OCI-LY1 (cell line): ENCODE measurements around the gene CA6.

Source experiments
- H2AFZ ChIP-seq: fragments of 200-600 bp; sonication (generic), shearing (Covaris generic); 2 replicates; pipeline ENCODE4 v1.6.0; 2014; ENCODE audit warnings: antibody characterized with exemption, mild to moderate bottlenecking, low read length
- H3F3A ChIP-seq: fragments of 200-600 bp; sonication (generic), shearing (Covaris generic); 2 replicates; pipeline ENCODE4 v1.6.0; 2014; ENCODE audit warnings: mild to moderate bottlenecking, antibody characterized with exemption, low read length, moderate library complexity; ENCODE audit not compliant: insufficient read depth
- H3K27ac ChIP-seq: fragments of 200-600 bp; sonication (generic); 2 replicates; pipeline ENCODE4 v1.5.1; 2014; ENCODE audit warnings: low read length, mixed run types, mild to moderate bottlenecking, low read depth; ENCODE audit not compliant: poor library complexity, severe bottlenecking
- H3K27me3 ChIP-seq: fragments of 200-600 bp; sonication (generic); 2 replicates; pipeline ENCODE4 v1.6.0; 2014; ENCODE audit warnings: antibody characterized with exemption, mild to moderate bottlenecking, low read length, moderate library complexity; ENCODE audit not compliant: insufficient read depth
- H3K36me3 ChIP-seq: fragments of 200-600 bp; sonication (generic); 2 replicates; pipeline ENCODE4 v1.6.1; 2014; ENCODE audit warnings: mild to moderate bottlenecking, antibody characterized with exemption, low read length, moderate library complexity, mixed read lengths; ENCODE audit not compliant: insufficient read depth
- H3K4me1 ChIP-seq: fragments of 200-600 bp; sonication (generic); 2 replicates; pipeline ENCODE4 v1.5.1; 2014; ENCODE audit warnings: mild to moderate bottlenecking, low read length, moderate library complexity; ENCODE audit not compliant: insufficient read depth, severe bottlenecking
- H3K4me2 ChIP-seq: fragments of 200-600 bp; sonication (generic), shearing (Covaris generic); 2 replicates; pipeline ENCODE4 v1.6.1; 2014; ENCODE audit warnings: low read length
- H3K4me3 ChIP-seq: fragments of 200-600 bp; sonication (generic); 2 replicates; pipeline ENCODE4 v1.5.1; 2014; ENCODE audit warnings: low read length, low read depth, mild to moderate bottlenecking, mixed read lengths; ENCODE audit not compliant: poor library complexity, severe bottlenecking
- H3K79me2 ChIP-seq: fragments of 200-600 bp; shearing (Covaris generic); 2 replicates; pipeline ENCODE4 v1.6.1; 2016; ENCODE audit warnings: mixed run types, low read length, mixed read lengths; ENCODE audit not compliant: insufficient read depth
- H3K9ac ChIP-seq: fragments of 200-600 bp; sonication (generic), shearing (Covaris generic); 2 replicates; pipeline ENCODE4 v1.6.1; 2014; ENCODE audit warnings: mild to moderate bottlenecking, low read length, mixed read lengths
- H3K9me2 ChIP-seq: fragments of 200-600 bp; sonication (generic), shearing (Covaris generic); 2 replicates; pipeline ENCODE4 v1.6.1; 2014; ENCODE audit warnings: low read depth, mild to moderate bottlenecking, low read length, mixed read lengths
- H3K9me3 ChIP-seq: fragments of 200-600 bp; shearing (Covaris generic); 2 replicates; pipeline ENCODE4 v1.6.1; 2014; ENCODE audit warnings: low read length, mixed read lengths
- H4K20me1 ChIP-seq: fragments of 200-600 bp; sonication (generic), shearing (Covaris generic); 2 replicates; pipeline ENCODE4 v1.6.0; 2016; ENCODE audit warnings: mild to moderate bottlenecking, low read length; ENCODE audit not compliant: insufficient read depth
- EZH2 ChIP-seq: fragments of 200-600 bp; sonication (generic), shearing (Covaris generic); IDR thresholded peaks from 2 replicates; pipeline ENCODE4 v1.8.0; 2017; ENCODE audit warnings: borderline replicate concordance, mixed run types, mild to moderate bottlenecking, antibody characterized with exemption, low read length, moderate library complexity, mixed read lengths
- TF ChIP-seq, protein P1 (sequence below): fragments of 200-600 bp; sonication (generic), shearing (Covaris generic); IDR thresholded peaks from 2 replicates; pipeline ENCODE4 v1.5.1; 2017; ENCODE audit warnings: mild to moderate bottlenecking, antibody characterized with exemption, low read length, moderate library complexity, mixed read lengths

Gene CA6

DNA sequence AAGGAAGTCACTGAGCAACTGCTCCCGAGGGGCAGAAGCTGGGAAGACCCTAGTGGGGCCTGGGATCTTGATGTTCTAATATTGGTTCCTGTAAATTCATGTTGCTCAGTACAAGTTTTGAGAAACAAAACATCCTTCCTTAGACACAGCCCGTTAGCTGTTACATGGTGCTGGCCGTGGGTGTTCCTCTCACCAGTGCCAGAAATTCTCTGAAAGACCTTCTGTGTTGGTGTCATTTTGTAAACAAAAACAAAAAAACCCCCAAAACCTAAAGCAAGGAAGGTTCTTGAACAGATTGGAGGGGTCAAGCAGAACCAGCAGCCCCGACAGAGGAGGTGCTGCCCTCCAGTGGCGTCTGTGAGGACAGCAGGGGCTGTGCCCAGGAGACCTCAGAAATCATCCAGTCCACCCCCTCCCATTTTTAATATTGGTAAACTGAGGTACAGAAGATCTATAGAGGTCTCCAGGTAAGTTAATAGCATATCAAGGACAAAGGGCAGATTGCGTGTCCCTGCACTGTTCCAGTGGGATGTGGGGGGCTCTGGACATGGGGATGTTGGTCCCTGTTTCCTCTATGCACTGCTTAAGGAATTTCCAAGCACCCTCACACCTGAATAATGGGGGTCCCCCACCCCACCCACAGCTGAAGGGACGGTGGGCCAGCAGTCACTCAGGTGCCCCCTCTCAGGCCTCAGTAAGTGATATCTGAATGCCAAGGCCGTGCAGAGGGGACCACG lies 42.4 kb downstream of the CA6 start:
- H3K9ac ChIP-seq, result no peak overlapping the region

DNA sequence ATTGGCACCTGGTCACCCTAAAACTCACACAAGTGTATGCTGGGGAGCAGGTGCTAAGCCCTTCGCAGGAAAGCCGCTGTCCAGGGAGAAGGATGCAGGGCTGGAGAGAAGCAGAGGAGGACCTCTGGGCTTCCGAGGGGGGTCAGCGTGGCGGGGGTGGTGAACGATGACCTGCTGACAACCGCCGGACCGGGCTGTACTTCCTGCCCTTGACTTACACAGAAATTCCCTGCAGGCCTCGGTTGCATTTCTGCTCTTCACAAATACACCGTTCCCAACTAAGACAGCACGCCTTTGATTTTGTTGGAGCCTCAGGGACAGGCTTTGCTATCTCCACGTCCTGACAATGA lies 42.9 kb downstream of the CA6 start:
- Histone ChIP-seq H3K9ac (no peak overlapping the region), H3K27me3 (peaks cover 11% of the 10 kb centered on the region; the same call in 1 of the 2 replicates), H3K4me2 (no peak overlapping the region), H3F3A (no peaks in the 10 kb centered on the region), H4K20me1 (no peaks in the 10 kb centered on the region), H3K79me2 (no peaks in the 10 kb centered on the region), H3K36me3 (peaks cover 4% of the 10 kb centered on the region; the same call in 1 of the 2 replicates), H3K9me2 (no peaks in the 10 kb centered on the region), H3K9me3 (peaks cover 9% of the 10 kb centered on the region), H3K4me3 (no peak overlapping the region), H3K4me1 (peaks cover 15% of the 10 kb centered on the region), H2AFZ (no peak overlapping the region), H3K27ac (no peak overlapping the region)
- no peak for TF ChIP-seq EZH2
- TF ChIP-seq, protein P1, sequence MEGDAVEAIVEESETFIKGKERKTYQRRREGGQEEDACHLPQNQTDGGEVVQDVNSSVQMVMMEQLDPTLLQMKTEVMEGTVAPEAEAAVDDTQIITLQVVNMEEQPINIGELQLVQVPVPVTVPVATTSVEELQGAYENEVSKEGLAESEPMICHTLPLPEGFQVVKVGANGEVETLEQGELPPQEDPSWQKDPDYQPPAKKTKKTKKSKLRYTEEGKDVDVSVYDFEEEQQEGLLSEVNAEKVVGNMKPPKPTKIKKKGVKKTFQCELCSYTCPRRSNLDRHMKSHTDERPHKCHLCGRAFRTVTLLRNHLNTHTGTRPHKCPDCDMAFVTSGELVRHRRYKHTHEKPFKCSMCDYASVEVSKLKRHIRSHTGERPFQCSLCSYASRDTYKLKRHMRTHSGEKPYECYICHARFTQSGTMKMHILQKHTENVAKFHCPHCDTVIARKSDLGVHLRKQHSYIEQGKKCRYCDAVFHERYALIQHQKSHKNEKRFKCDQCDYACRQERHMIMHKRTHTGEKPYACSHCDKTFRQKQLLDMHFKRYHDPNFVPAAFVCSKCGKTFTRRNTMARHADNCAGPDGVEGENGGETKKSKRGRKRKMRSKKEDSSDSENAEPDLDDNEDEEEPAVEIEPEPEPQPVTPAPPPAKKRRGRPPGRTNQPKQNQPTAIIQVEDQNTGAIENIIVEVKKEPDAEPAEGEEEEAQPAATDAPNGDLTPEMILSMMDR, result no peak

More for the DNA sequence above, 42.4 kb downstream of the CA6 start:
- Histone ChIP-seq H2AFZ (no peak overlapping the region), H3K27ac (no peak overlapping the region), H3K9me3 (peaks cover 6% of the 10 kb centered on the region), H3F3A (no peaks in the 10 kb centered on the region), H3K4me1 (peaks cover 15% of the 10 kb centered on the region), H3K36me3 (peaks cover 4% of the 10 kb centered on the region; the same call in 1 of the 2 replicates), H3K9me2 (no peaks in the 10 kb centered on the region), H3K4me3 (no peak overlapping the region), H4K20me1 (no peaks in the 10 kb centered on the region), H3K79me2 (no peaks in the 10 kb centered on the region), H3K27me3 (peaks cover 9% of the 10 kb centered on the region; the same call in 1 of the 2 replicates), H3K4me2 (no peak overlapping the region)
- TF ChIP-seq, protein P1, result peak; percentile 93
- no peak for TF ChIP-seq EZH2

DNA sequence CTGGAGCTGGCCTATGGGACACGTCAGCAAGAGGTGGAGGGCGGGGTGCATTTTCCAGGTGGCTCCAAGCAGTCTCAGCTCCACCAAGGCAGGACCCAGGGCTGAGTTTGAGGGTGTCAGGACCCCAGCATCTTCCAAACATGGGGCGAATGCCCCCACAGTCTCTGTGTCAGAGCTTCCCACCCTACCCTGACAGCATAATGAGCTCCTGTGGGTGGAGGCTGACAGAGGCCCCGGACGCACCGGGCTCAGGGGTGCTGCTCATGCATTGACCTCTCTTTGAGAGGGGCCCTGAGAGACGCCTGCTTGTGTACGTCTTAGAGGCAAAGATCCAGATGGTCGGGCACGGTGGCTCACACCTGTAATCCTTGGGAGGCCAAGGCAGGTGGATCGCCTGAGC lies 43.4 kb downstream of the CA6 start:
- Histone ChIP-seq H3K4me1 (peaks cover 15% of the 10 kb centered on the region), H3K4me3 (no peak overlapping the region), H4K20me1 (no peaks in the 10 kb centered on the region), H3K9me2 (no peaks in the 10 kb centered on the region), H3K9ac (no peak overlapping the region), H3K27me3 (peaks cover 11% of the 10 kb centered on the region; the same call in 1 of the 2 replicates), H3K9me3 (peaks cover 9% of the 10 kb centered on the region), H3K79me2 (no peaks in the 10 kb centered on the region), H2AFZ (no peak overlapping the region), H3F3A (no peaks in the 10 kb centered on the region), H3K27ac (no peak overlapping the region), H3K36me3 (peaks cover 4% of the 10 kb centered on the region; the same call in 1 of the 2 replicates), H3K4me2 (no peak overlapping the region)
- no peak for TF ChIP-seq EZH2
- TF ChIP-seq, protein P1, result no peak
